GM12891 (cell line): Measurements from ENCODE around the gene MAP7D3.

Experiments
- PAX5 ChIP-seq: IDR thresholded peaks from 2 replicates; pipeline ENCODE4 v1.6.1; 2011; ENCODE audit warnings: low read length, moderate library complexity, mild to moderate bottlenecking; ENCODE audit not compliant: insufficient read depth, severe bottlenecking
- POLR2A ChIP-seq: IDR thresholded peaks from 2 replicates; pipeline ENCODE4 v1.6.1; 2011; ENCODE audit warnings: low read depth, low read length, control low read depth
- POLR2AphosphoS5 ChIP-seq: IDR thresholded peaks from 2 replicates; pipeline ENCODE4 v1.6.1; 2011; ENCODE audit warnings: low read depth, low read length, control low read depth
- POU2F2 ChIP-seq: IDR thresholded peaks from 2 replicates; pipeline ENCODE4 v1.6.1; 2011; ENCODE audit warnings: low read depth, mild to moderate bottlenecking, control low read depth, low read length, moderate library complexity
- SPI1 ChIP-seq: IDR thresholded peaks from 2 replicates; pipeline ENCODE4 v1.6.1; 2011; ENCODE audit warnings: low read depth, low read length, control low read depth
- TAF1 ChIP-seq: IDR thresholded peaks from 2 replicates; pipeline ENCODE4 v1.6.1; 2011; ENCODE audit warnings: low read depth, low read length, control low read depth

DNA sequence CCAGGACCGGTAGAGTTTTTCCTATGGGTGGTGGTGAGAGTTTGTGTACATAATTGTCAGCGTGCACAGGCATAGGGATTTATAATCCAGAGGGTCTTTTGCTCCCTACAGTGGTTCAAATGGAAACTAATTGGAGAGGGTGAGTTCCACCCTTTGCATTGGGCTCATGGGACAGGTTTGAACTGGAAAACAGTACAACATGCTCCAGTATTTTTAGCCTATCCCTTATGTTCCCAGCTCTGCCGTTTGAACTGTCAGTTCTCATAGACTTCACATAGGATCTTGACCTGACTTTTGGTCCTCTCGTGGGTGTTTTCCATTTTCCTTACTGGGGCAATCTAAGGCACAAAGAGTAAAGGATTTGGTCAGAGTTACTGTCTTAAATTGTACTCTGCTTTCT, 72.1 kb downstream of the MAP7D3 start:
- TF ChIP-seq POLR2AphosphoS5 (no peak), POLR2A (no peak), TAF1 (no peak), SPI1 (no peak), POU2F2 (no peak), PAX5 (no peak)
